OCI-LY3 (cell line): ENCODE data around the gene CDK11A.

Experiments used
- H2AFZ ChIP-seq: fragments of 200-600, 300-600 bp; shearing (Covaris generic); 2 replicates; pipeline ENCODE4 v1.6.0; 2014; ENCODE audit warnings: antibody characterized with exemption, low read depth, low read length
- H3K27ac ChIP-seq: fragments of 200-600, 300-600 bp; sonication (generic); 2 replicates; pipeline ENCODE4 v1.5.1; 2014; ENCODE audit warnings: mild to moderate bottlenecking, low read length, moderate library complexity, mixed read lengths
- H3K27me3 ChIP-seq: fragments of 200-600, 300-600 bp; sonication (generic); 2 replicates; pipeline ENCODE4 v1.6.1; 2014; ENCODE audit warnings: low read depth, low read length, mixed read lengths
- H3K36me3 ChIP-seq: fragments of 200-600, 300-600 bp; sonication (generic); replicated peaks from 2 replicates; pipeline ENCODE3; 2014; ENCODE audit warnings: low read depth, low read length, mixed read lengths
- H3K4me1 ChIP-seq: fragments of 300-600, 200-600 bp; sonication (generic); 2 replicates; pipeline ENCODE4 v1.6.1; 2014; ENCODE audit warnings: low read length, mixed read lengths
- H3K4me2 ChIP-seq: fragments of 200-600, 300-600 bp; sonication (generic); 2 replicates; pipeline ENCODE4 v1.6.1; 2014; ENCODE audit warnings: low read length, mixed read lengths
- H3K4me3 ChIP-seq: fragments of 300-600, 200-600 bp; sonication (generic); 2 replicates; pipeline ENCODE4 v1.5.1; 2014; ENCODE audit warnings: antibody characterized with exemption, mild to moderate bottlenecking, low read length, moderate library complexity
- H3K79me2 ChIP-seq: fragments of 300-600, 200-600 bp; shearing (Covaris generic); 2 replicates; pipeline ENCODE4 v1.6.1; 2014; ENCODE audit warnings: mild to moderate bottlenecking, low read length, mixed read lengths
- H3K9ac ChIP-seq: fragments of 300-600, 200-600 bp; shearing (Covaris generic); 2 replicates; pipeline ENCODE4 v1.6.0; 2014; ENCODE audit warnings: mild to moderate bottlenecking, low read length, moderate library complexity
- H3K9me3 ChIP-seq: fragments of 200-600, 300-600 bp; shearing (Covaris generic); 2 replicates; pipeline ENCODE4 v1.6.1; 2014; ENCODE audit warnings: low read length, mixed read lengths; ENCODE audit not compliant: insufficient read depth
- H4K20me1 ChIP-seq: fragments of 200-600, 300-600 bp; sonication (generic); 2 replicates; pipeline ENCODE4 v1.6.1; 2016; ENCODE audit warnings: low read length, mixed read lengths; ENCODE audit not compliant: insufficient read depth
- EZH2phosphoT487 ChIP-seq: fragments of 200-600 bp; shearing (Covaris generic); IDR thresholded peaks from 2 replicates; pipeline ENCODE4 v1.6.1; 2018; ENCODE audit warnings: antibody characterized with exemption, mixed run types, low read depth
- TF ChIP-seq, protein P1 (sequence below): fragments of 200-600, 300-600 bp; sonication (generic); IDR thresholded peaks from 2 replicates; pipeline ENCODE4 v1.5.1; 2014; ENCODE audit warnings: antibody characterized with exemption, low read length, low read depth

The CDK11A gene

DNA sequence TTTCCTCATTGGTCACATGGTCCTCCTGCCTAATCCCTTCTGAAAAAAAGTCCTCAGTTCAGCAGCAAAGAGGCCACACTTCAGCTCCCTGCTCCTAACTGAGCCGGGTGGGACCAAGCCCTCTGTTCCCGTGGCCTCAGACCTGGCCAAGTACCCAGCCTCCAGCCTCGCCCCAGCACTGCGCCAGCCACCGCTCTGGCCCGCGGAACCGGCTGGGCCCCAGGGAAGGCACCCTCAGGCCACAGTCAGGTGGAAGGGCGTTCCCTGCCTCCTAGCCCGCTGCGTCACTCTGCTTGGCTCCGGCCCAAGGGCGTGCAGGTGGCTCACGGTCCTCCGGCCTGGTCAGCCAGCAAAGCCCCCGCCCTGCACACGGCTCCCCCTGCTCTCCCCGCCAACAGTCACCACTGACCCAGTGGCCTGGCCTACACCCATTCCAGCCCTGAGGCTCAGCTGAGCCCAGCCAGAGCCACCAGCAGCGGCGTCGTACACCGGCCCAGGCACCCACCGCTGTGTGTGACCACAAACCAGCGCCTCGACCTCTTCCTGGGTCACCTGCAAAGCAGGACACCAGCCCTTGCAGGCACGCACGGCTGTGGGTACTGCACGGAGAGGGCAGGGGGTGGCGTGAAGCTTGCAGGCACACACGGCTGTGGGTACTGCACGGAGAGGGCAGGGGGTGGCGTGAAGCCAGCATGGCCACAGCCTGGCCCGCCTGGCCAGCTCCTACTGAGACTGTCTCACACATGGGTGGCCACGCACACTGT lies 34.7 kb upstream of the CDK11A start:
- H3K27me3 ChIP-seq, result no peaks in the 10 kb centered on the region
- no peak overlapping the region for H3K4me2 ChIP-seq
- no peak overlapping the region for H3K9ac ChIP-seq
- peaks cover 61% of the 10 kb centered on the region for H3K79me2 ChIP-seq
- H4K20me1 ChIP-seq, result peaks cover 17% of the 10 kb centered on the region
- H2AFZ ChIP-seq, result no peak overlapping the region
- no peaks in the 10 kb centered on the region for H3K9me3 ChIP-seq
- no peak overlapping the region for H3K4me3 ChIP-seq
- TF ChIP-seq, protein P1, sequence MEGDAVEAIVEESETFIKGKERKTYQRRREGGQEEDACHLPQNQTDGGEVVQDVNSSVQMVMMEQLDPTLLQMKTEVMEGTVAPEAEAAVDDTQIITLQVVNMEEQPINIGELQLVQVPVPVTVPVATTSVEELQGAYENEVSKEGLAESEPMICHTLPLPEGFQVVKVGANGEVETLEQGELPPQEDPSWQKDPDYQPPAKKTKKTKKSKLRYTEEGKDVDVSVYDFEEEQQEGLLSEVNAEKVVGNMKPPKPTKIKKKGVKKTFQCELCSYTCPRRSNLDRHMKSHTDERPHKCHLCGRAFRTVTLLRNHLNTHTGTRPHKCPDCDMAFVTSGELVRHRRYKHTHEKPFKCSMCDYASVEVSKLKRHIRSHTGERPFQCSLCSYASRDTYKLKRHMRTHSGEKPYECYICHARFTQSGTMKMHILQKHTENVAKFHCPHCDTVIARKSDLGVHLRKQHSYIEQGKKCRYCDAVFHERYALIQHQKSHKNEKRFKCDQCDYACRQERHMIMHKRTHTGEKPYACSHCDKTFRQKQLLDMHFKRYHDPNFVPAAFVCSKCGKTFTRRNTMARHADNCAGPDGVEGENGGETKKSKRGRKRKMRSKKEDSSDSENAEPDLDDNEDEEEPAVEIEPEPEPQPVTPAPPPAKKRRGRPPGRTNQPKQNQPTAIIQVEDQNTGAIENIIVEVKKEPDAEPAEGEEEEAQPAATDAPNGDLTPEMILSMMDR, result no peak
- no peak for TF ChIP-seq EZH2phosphoT487
- H3K27ac ChIP-seq, result no peak overlapping the region
- no peaks in the 10 kb centered on the region for H3K4me1 ChIP-seq
- H3K36me3 ChIP-seq, result peaks cover 47% of the 10 kb centered on the region

DNA sequence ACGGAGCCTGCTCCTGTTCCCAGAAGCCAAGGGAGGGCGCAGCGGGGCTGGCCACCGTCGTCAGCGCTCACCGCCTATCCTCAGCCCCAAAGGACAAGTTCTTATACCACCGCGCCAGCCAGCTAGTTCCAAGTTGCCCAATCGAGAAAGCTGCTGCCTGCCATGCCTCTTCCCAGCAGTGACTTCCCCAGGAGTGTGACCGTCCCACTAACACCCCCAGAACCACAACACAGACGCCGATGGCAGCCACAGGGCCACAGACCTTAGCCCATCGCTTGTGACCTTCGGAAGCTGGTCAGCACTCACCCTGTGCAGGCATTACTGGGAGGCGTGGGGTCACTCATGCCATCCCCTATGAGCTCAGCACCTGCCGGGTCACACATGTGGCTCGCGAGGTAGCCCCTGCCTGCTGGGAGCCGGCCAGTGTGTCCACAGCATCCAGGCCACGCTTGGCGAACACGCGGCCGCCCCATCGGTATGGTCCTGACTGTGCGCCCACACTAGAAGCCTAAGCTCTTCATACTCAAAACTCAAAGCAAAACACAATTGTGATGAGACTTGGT lies 34.0 kb upstream of the CDK11A start:
- H4K20me1 ChIP-seq, result peaks cover 17% of the 10 kb centered on the region
- no peak overlapping the region for H2AFZ ChIP-seq
- no peak overlapping the region for H3K4me3 ChIP-seq
- TF ChIP-seq EZH2phosphoT487, result no peak
- TF ChIP-seq, protein P1, result no peak
- no peaks in the 10 kb centered on the region for H3K9me3 ChIP-seq
- H3K27me3 ChIP-seq, result no peaks in the 10 kb centered on the region
- no peak overlapping the region for H3K4me2 ChIP-seq
- H3K79me2 ChIP-seq, result peaks cover 57% of the 10 kb centered on the region
- no peak overlapping the region for H3K27ac ChIP-seq
- H3K4me1 ChIP-seq, result no peaks in the 10 kb centered on the region
- no peak overlapping the region for H3K9ac ChIP-seq
- peaks cover 51% of the 10 kb centered on the region for H3K36me3 ChIP-seq

DNA sequence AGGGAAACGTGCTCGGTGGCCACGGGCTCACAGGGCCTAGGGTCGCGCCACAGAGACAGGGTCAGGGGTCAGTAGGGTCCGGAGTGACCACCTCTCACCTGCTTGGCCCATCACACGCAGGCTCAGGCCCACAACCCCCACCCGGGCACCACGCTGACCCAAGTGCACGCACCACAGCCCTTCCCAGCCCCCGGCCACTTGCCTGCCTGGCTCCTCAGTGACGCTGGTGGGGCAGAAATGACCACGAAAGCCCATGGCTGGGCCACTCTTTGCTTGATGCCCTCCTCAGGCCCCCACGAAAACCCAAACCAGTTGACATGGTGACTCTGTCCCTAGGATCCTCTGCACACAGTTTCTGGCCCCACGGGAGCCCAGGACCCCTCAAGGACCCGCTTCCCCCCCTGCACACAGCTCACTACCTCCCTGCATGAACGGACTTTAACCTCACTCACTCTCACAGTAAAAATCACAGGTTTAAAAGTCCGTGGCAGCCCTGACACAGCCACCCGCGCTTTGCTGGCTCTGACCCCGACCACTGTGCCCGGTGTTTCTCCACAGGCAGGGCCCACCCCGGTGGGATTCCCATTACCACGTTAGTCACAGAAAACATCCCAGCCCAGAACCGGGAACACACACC lies 33.4 kb upstream of the CDK11A start:
- Histone ChIP-seq H3K4me2 (no peak overlapping the region), H3K27me3 (no peaks in the 10 kb centered on the region), H3K79me2 (peaks cover 51% of the 10 kb centered on the region), H3K4me3 (no peak overlapping the region), H4K20me1 (peaks cover 17% of the 10 kb centered on the region), H3K4me1 (no peaks in the 10 kb centered on the region), H2AFZ (no peak overlapping the region), H3K36me3 (peaks cover 55% of the 10 kb centered on the region), H3K9me3 (no peaks in the 10 kb centered on the region), H3K27ac (no peak overlapping the region), H3K9ac (no peak overlapping the region)
- TF ChIP-seq, protein P1, result no peak
- TF ChIP-seq EZH2phosphoT487, result no peak
